ENCODE data around the gene LYVE1.

The LYVE1 gene

DNA sequence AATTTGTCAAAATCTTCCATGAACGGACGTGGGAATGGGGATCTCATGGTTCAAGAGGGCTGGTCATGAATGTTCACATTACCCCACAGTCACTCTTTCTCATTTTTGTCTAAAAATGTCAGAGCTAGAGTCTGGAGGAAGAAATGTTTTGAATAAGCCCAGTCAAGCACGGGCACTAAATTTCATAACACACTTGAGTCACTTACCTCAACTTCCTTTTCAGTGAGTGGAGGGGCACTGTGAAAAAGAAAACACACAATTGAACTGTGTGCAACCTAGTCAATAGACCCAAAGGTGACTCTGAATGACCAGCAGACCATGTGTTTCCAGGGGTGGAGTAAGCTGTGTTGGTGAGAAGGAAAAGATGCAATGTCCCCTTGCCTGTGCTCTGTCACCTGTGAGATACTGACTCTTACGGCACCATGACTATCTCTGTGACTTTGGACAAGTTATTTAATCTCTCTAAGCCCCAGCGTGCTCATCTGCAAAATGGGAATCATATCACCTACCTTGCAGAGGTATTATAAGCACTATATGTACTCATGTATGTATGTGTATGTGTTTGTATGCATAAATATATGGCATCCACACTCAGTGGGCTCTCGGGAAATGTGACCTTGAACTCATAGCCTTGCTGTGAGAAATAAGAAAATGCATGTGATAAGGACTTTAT is 38.2 kb upstream of the LYVE1 start:
- no peak overlapping the region for H3K27ac ChIP-seq
- no peak for TF ChIP-seq ZFX (IDR thresholded peaks at IDR 0.05)
- TF ChIP-seq, protein P1, sequence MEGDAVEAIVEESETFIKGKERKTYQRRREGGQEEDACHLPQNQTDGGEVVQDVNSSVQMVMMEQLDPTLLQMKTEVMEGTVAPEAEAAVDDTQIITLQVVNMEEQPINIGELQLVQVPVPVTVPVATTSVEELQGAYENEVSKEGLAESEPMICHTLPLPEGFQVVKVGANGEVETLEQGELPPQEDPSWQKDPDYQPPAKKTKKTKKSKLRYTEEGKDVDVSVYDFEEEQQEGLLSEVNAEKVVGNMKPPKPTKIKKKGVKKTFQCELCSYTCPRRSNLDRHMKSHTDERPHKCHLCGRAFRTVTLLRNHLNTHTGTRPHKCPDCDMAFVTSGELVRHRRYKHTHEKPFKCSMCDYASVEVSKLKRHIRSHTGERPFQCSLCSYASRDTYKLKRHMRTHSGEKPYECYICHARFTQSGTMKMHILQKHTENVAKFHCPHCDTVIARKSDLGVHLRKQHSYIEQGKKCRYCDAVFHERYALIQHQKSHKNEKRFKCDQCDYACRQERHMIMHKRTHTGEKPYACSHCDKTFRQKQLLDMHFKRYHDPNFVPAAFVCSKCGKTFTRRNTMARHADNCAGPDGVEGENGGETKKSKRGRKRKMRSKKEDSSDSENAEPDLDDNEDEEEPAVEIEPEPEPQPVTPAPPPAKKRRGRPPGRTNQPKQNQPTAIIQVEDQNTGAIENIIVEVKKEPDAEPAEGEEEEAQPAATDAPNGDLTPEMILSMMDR (conservative IDR thresholded peaks at IDR 0.05): no peak

DNA sequence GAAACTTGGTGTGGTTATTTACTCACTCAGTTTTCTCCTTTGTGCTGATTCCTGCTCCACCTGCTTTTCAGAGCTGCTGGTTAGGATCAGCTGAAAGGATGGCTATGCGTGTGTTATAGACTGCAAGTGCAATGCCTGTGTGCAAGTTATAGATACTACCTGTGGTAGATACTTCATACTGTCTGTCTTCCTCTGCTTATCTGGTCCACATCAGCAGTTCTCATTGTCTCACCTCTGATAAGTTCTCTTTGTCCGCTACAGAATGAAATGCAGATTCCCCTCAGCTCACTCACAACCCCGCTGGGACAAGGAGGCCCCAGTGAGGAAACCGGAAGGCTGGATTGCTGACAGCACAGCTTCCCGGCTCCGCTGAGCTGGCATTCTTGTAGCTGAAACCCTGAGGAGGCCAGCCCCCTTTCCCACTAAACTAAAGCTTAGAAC is 37.5 kb upstream of the LYVE1 start:
- TF ChIP-seq, protein P1 (conservative IDR thresholded peaks at IDR 0.05): no peak
- TF ChIP-seq ZFX (IDR thresholded peaks at IDR 0.05): no peak
- no peak overlapping the region for H3K27ac ChIP-seq

DNA sequence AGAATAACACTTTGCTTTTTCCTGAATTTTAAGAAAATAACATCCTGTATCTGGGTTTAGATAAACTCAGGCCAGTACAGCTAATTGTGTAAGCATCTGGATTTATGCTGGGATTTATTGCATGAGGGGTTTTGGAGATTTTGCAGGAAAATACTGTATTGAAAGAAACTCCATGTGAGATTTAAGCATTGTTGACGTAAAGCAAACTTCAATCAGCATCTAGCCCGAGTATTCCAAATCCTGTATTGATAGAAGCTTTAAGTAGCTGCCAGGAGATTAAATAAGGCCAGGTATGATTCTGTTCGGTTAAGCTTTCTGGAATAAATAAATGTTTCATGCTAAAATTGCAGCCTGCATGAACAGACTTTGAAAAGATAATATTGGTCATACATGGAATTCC is 36.3 kb upstream of the LYVE1 start:
- TF ChIP-seq ZFX (IDR thresholded peaks at IDR 0.05): no peak
- TF ChIP-seq, protein P1 (conservative IDR thresholded peaks at IDR 0.05): no peak
- H3K27ac ChIP-seq: no peak overlapping the region

DNA sequence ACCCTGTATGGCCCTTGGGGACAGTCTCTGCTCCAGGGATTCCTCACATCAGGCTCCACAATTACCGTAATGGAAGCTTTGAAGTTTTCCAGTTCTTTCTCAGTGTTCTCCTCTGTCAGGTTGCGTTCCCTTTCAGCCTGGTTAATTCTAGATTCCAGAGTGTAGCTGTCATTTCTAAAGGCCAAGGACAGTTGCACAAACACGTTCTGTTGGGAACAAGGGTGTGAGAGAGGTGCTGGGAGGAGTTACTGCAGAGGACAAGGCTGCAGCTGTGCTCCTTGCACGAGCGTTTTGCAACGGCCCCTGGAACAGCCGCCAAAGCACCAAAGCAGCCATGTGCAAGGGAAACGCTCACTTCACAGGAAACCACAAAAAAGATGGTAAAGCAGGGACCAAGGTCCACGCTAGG is 35.9 kb upstream of the LYVE1 start:
- TF ChIP-seq, protein P1 (conservative IDR thresholded peaks at IDR 0.05): no peak
- TF ChIP-seq ZFX (IDR thresholded peaks at IDR 0.05): no peak
- no peak overlapping the region for H3K27ac ChIP-seq

DNA sequence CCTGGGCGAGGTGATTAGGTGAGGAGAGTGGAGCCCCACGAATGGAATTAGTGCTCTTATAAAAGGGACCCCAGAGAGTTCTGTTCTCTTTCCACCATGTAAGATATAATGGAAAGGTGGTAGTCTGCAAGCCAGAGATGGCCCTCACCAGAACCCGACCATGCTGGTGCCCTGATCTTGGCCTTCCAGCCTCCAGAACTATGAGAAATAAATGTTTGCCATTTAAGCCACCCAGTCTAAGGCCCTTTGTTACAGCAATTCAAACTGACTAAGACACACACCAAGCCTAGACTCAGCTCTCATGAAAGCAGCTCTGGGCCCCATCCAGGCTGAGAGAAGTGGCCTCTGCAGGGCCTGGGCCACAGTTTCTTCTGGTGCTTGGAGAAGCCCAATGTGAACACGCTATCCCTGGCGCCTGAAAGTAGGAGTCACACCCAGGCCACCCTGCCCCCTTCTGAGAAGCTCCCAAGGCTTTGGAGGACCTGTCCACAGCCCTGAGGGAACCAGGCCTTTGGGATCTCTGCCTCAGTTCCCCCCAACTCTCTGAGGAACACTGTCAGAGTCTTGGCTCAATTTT is 35.3 kb upstream of the LYVE1 start:
- H3K27ac ChIP-seq: no peak overlapping the region
- TF ChIP-seq, protein P1 (conservative IDR thresholded peaks at IDR 0.05): no peak
- TF ChIP-seq ZFX (IDR thresholded peaks at IDR 0.05): no peak

DNA sequence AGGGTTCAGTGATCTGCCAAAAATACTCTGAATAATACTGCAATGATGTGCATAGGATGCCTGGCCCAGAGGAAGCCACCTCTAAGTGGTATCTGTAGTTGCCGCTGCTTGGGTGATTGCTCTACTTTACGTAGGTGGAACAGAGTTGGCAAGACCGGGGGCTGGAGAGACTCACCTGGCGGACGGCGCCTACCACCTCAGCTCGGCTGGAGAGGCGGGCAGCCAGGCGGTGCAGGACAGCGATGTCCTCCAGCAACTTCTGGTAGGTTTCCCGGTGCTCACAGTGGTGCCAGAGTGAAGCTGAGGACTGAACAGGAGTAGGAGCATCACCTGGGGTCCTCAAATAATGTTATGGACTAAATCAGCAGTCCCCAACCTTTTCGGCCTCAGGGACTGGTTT is 34.5 kb upstream of the LYVE1 start:
- H3K27ac ChIP-seq: no peak overlapping the region
- TF ChIP-seq ZFX (IDR thresholded peaks at IDR 0.05): no peak

DNA sequence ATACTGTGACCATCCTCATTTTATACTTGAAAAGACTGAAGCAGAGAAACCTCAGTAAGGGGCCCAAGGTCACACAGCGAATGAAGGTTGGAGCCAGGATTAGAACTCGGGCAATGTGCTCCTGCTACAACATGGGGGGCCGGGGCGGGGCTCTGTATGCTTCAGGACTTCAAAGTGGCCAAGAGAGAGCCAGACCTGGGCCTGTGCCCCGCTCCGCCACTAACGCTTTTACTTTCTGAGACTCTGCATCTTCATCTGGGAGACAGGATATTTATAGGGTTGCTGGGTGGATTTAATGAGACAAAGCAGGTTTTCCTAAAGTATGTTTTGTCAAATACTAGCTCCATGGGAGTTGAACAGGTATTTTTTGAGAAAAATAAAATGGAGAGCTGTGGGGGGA is 33.9 kb upstream of the LYVE1 start:
- no peak overlapping the region for H3K27ac ChIP-seq
- TF ChIP-seq ZFX (IDR thresholded peaks at IDR 0.05): no peak
- TF ChIP-seq, protein P1 (conservative IDR thresholded peaks at IDR 0.05): no peak

DNA sequence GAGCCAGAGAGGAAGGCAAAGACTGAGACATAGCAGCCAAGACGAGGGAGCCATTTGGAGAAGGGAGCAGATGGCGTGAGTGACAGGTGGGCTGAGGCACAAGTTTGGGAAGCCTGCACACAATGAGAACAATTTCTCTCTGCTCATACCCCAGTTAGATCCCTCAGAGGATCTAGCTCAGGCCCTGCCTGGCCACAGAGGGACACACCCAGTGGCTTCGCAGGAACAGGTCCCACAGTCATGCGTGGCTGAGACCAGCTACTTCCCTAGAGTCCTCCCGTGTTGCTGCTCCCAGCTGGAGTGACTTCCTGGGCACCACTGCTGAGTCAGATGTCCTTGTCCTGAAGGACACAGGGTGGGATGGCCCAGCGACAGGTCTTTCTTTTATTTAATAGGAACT is 33.4 kb upstream of the LYVE1 start:
- H3K27ac ChIP-seq: no peak overlapping the region
- no peak for TF ChIP-seq ZFX (IDR thresholded peaks at IDR 0.05)
- TF ChIP-seq, protein P1 (conservative IDR thresholded peaks at IDR 0.05): no peak

Data from C4-2B (cell line).